Stimulated activated CD8-positive, alpha-beta memory T cell treated with anti-CD3 and anti-CD28 coated beads, Interleukin-7, amount 100 ng/mL, for 48 hours (primary cell): ENCODE data around the gene NME4.

Experiments
- DNase-seq, 2 donors: peaks; one replicate each; pipeline ENCODE4 v3.0.0-alpha.2; 2020; ENCODE audit warnings: low read depth in 1 of 2; ENCODE audit errors: extremely low read depth in 1 of 2

Gene NME4

DNA sequence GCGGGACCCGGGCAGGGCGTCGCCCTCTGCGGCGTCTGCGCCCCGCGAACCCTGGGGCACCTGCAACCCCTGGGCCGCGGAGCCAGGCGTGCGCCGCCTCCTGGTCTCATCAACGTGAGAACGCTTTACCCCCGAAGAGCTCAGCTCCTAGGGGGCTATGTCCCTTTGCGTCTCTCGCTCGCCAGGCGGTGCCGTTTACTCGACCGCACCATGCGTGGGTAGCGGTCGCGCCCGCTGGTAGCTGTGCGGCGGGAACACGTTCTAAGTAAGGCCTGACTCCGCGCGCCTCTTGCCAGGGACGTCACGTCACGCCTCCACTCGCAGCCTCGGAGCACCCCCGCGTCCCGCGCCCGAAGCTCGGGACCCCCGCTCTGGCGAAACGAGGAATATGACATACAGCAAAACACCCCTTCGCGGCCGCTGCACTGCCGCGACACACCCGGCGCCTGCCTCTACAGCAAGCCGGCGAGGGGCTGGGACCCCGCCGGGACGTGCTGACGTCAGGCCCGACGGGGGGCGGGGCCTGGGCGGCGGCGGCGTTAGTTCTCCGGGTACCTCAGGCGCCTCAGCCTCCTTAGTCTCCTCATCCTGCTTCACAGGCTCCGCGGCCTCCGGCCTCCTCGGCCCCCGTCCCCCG lies 28.2 kb downstream of the NME4 start, which contains the start of gene RAB11FIP3:
RAB11FIP3 (plus strand) TSS at position 568 of the 637 bp plus-strand sequence. CDS start 358 bp downstream, outside the sequence.
- DNase-seq = peak; percentile 76 to 81

DNA sequence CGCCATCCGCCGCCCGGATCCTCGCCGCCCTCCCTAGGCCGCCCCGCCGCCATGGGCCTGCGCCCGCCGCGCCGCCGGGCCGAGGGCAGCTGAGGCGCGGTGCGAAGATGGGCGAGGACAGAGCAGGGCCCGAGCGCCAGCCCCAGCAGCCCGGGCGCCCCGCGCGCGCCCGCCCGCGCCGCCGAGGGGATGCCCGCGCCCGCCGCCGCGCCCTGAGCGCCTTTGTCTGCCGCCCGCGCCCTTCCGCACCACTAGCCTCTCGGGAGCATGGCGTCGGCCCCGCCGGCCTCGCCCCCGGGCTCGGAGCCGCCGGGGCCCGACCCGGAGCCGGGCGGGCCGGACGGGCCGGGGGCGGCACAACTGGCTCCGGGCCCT lies 28.7 kb downstream of the NME4 start:
- DNase-seq = peak in 1 of 2 donors; percentile 23

DNA sequence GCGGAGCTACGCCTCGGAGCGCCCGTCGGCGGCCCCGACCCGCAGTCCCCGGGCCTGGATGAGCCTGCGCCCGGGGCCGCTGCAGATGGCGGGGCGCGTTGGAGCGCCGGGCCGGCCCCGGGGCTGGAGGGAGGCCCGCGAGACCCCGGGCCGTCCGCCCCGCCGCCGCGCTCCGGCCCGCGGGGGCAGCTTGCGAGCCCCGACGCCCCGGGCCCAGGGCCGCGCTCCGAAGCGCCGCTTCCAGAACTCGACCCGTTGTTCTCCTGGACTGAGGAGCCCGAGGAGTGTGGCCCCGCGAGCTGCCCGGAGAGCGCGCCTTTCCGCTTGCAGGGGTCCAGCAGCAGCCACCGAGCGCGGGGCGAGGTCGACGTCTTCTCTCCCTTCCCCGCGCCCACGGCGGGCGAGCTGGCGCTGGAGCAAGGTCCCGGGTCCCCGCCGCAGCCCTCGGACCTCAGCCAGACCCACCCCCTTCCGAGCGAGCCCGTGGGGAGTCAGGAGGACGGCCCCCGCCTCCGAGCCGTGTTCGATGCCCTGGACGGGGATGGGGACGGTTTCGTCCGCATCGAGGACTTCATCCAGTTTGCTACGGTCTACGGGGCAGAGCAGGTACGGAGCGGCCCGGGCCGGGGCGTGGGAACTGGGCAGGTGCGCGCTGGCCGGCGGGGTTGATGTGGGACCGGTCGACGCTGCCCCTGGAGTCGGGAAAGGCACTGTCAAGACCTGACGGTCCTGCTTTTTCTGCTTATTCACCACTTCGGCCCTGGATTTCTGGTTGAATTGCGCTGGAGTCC lies 29.3 kb downstream of the NME4 start:
- no peak for DNase-seq

DNA sequence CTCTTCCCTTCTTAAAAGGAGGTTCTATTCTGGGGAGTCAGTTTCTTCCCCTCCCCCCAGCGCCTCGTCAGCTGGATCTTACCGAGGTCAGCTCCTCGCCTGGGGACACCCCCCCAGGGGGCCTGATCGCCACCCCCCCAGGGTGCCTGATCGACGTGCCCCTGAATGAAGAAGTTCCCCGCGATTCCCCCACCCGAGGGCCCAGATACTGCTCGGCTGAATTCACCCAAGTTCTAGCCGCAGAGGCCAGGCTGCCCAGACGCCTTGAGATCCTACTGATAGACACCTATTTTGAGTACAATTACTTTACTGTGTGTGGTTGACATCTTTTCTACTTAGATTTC lies 29.9 kb downstream of the NME4 start:
- no peak for DNase-seq

DNA sequence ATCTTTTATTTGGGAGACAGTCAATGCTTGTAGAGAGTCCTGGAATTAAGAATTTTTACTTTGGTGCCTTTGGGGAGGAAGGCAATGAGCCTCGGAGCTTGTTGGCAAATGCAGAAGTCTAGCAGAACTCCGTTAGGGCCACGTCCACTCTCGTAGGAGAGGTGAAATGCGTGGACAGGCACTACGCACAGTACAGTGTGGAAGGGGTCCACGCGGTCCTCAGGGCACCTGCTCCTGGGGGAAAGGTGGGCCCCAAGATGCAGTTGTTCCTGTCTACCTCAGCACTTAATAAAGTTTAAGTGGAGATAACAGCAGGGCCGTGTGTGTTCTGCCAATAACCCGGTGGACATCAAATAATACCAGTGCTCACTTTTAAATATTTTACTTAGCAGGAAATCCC lies 30.3 kb downstream of the NME4 start:
- no peak for DNase-seq

DNA sequence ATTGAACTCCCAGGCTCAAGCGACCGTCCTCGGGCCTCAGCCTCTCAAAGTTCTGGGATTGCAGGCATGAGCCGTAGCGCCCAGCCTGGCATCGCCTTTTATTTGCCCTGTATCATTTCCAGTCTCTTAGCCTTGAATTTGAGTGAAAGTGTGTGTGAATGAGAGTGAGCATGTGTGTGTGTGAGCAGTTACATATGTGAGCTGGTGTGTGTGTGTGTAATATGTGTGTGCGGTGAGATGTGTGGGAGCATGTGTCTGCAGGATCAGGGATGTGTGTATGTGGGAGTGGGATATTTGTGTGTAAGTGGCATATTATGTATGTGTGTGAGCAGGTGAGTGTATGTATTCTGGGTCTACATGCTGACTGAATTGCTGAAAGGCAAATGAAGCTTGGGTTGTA lies 33.9 kb downstream of the NME4 start:
- DNase-seq = no peak

DNA sequence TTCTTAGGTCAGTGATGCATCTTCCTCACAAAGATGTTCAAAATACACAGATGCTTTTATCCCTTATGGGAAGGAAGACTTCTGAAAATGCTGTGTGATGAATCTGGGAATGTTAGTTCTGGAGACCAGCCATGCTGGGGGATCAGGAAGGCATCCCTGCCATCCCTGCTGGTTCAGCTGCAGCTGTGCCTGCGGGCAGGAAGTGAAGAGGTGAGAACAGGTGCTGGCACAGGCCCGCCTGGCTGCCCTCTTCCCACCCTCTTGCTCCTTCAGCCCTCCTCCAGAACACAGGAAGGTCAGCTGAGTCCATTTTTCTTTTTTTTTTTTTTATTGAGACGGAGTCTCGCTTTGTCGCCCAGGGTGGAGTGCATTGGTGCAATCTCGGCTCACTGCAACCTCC lies 43.6 kb downstream of the NME4 start:
- DNase-seq = no peak

DNA sequence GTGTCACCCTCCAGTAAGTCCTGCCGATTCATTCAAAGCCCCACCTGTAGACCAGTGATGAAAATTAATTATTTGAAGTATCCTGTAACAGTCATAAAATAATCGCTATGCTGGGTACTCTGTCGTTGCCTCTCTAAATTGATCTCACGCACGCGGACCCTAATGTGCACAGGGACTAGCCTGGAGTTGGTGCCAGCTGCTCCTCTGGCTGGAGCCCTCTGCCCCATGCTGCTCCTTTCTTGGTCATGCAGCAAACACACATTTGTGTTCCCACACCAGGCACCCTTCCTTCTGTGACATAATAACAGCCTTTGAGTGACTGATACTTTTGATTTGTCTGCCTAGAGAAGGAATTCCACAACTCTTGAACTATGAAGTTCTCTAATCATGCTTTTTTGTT lies 44.4 kb downstream of the NME4 start:
- DNase-seq = no peak

DNA sequence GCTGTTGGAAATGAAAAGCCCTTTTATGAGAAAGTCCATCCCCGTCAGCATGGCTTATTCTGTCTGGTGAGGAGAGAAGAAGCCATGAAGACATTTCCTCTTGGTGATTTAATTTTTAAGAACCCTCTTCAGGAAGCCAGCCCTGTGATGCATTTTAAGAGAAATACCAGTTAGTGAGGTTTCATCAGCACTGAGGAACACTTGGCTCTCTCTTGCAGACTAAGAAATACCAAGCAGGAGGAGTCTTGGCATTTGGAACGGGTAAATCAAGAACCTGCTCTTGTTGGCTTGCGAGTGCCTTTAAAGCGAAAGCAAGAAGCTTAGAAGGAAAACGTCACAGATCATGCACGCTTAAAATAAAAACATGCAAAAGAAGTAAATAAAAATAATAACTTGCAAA lies 46.0 kb downstream of the NME4 start:
- no peak for DNase-seq

DNA sequence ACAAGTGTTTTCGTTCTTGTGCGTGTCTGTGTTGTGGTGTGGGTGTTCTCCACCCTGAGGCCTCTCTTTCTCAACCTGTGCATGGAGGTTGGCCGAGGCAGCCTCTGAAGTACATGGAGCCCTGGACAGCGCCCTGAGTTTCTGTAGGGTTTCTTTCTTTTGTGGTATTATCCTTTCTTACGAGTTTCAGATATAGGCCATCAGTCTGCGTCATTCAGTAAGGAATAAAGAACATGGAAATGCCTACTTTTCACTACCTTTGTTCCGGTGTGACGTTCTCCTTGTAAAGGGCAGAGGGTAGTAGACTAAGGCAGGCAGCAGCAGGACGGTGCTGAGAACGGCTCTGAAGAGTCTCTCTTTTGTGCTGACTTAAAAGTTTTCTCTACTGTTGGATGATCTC lies 47.0 kb downstream of the NME4 start:
- no peak for DNase-seq

DNA sequence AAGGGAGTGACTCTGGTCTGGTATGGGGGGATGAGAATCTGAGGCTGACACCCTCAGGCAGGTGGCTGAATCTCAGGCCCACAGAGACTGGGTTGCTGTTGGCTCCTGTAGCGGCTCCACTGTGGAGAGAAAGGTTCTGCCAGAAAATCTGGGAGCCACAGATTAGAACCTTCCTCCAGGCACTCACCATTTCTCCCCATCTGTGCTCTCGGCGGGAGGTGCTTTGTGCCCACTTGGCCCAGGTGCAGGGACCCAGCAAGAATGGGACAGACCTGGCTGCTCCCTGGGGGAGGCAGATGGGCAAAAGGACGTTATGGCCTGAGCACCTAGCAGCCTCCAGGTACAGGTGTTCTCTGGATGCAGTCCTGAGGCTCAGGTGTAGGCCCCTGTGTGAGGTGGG lies 48.6 kb downstream of the NME4 start:
- DNase-seq = no peak
